NT2/D1 (cell line): ENCODE results near the gene SNHG17.
"Not testable (repeated sequence)": the region's sequence is repeated elsewhere in the genome, so short reads cannot be mapped to it uniquely, and the experiment has no call there.

Source experiments
- DNase-seq: peaks from one replicate; pipeline ENCODE4 v3.0.0-alpha.2; 2011; ENCODE audit warnings: low read depth, low spot score
- H3K27me3 ChIP-seq: 2 replicates; pipeline ENCODE4 v1.6.0; 2011; ENCODE audit warnings: mild to moderate bottlenecking; ENCODE audit not compliant: insufficient read length, insufficient read depth
- H3K36me3 ChIP-seq: 2 replicates; pipeline ENCODE4 v1.6.1; 2011; ENCODE audit warnings: mild to moderate bottlenecking, low read length, mixed read lengths; ENCODE audit not compliant: insufficient read depth, insufficient read length
- H3K4me1 ChIP-seq: 2 replicates; pipeline ENCODE4 v1.5.1; 2011; ENCODE audit not compliant: insufficient read depth, insufficient read length
- H3K4me3 ChIP-seq: 2 replicates; pipeline ENCODE4 v1.5.1; 2011; ENCODE audit warnings: low read depth; ENCODE audit not compliant: insufficient read length
- H3K9ac ChIP-seq: 2 replicates; pipeline ENCODE4 v1.6.0; 2011; ENCODE audit warnings: low read depth; ENCODE audit not compliant: insufficient read length
- H3K9me3 ChIP-seq: 2 replicates; pipeline ENCODE4 v1.5.1; 2011; ENCODE audit warnings: mild to moderate bottlenecking, low read length; ENCODE audit not compliant: insufficient read depth
- SUZ12 ChIP-seq: IDR thresholded peaks from 2 replicates; pipeline ENCODE4 v1.6.1; 2011; ENCODE audit not compliant: insufficient read length, insufficient read depth; ENCODE audit errors: extremely low read depth
- YY1 ChIP-seq: IDR thresholded peaks from 2 replicates; pipeline ENCODE4 v1.6.1; 2011; ENCODE audit not compliant: insufficient read length, insufficient read depth
- ZNF274 ChIP-seq: IDR thresholded peaks from 2 replicates; pipeline ENCODE4 v1.6.1; 2011; ENCODE audit warnings: mild to moderate bottlenecking, low read depth, low read length

SNHG17 gene

GRCh38 chr20:38386851-38387250, 48.3 kb downstream of the SNHG17 start:
- H3K9me3 ChIP-seq: no peaks in the 10 kb centered on the region
- peaks cover 1% of the 10 kb centered on the region for H3K4me1 ChIP-seq
- DNase-seq: no peak
- H3K4me3 ChIP-seq: no peak overlapping the region
- TF ChIP-seq SUZ12: no peak
- TF ChIP-seq YY1: no peak
- no peak for TF ChIP-seq ZNF274
- no peaks in the 10 kb centered on the region for H3K27me3 ChIP-seq
- no peak overlapping the region for H3K9ac ChIP-seq
- no peaks in the 10 kb centered on the region for H3K36me3 ChIP-seq

GRCh38 chr20:38386004-38386403, 49.1 kb downstream of the SNHG17 start:
- no peak overlapping the region for H3K4me3 ChIP-seq
- no peaks in the 10 kb centered on the region for H3K9me3 ChIP-seq
- no peaks in the 10 kb centered on the region for H3K36me3 ChIP-seq
- H3K27me3 ChIP-seq: no peaks in the 10 kb centered on the region
- TF ChIP-seq ZNF274 (no peak), YY1 (no peak), SUZ12 (no peak)
- H3K9ac ChIP-seq: no peak overlapping the region
- no peak for DNase-seq
- H3K4me1 ChIP-seq: peaks cover 1% of the 10 kb centered on the region

DNA sequence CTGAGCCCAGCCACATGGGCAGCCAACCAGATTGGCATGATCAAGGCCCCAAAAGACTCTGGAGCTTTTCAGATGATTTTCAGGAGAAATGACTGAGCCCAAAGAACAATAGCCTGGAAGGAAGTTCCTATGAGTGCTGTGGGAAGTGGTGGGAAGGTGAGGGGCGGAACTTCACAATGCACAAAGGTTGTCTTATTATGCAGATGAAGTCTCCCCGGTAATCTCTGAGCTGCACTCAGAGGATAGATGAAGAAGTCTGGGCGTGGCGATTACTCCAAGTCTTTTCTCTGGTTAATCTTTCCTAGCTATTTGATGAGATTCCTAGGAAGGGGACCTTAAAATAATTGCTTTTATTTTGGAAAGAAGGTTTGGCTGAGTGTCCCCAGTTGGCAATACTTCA, 52.0 kb downstream of the SNHG17 start:
- peaks cover 1% of the 10 kb centered on the region for H3K4me1 ChIP-seq
- H3K4me3 ChIP-seq: no peak overlapping the region
- no peak overlapping the region for H3K9ac ChIP-seq
- TF ChIP-seq YY1 (no peak), ZNF274 (no peak), SUZ12 (no peak)
- no peaks in the 10 kb centered on the region for H3K36me3 ChIP-seq
- DNase-seq: peak; percentile 46
- no peaks in the 10 kb centered on the region for H3K9me3 ChIP-seq
- no peaks in the 10 kb centered on the region for H3K27me3 ChIP-seq

DNA sequence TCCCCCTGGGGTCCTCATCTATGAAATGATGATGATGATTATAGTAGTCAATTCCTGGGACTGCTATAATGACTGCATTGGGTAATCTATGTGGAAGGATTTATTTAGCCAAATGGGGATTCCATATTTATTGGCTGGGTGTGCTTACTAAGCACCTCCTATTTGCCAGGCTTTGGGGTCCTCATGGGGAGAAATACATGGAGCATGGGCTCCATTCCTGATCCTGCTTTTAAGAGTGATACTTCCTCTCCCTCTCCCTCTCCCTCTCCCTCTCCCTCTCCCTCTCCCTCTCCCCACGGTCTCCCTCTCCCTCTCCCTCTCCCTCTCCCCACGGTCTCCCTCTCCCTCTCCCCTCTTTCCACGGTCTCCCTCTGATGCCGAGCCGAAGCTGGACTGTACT, 57.3 kb downstream of the SNHG17 start:
- not testable (repeated sequence) for H3K4me3 ChIP-seq, H3K36me3 ChIP-seq, H3K4me1 ChIP-seq, DNase-seq, H3K27me3 ChIP-seq, H3K9ac ChIP-seq, H3K9me3 ChIP-seq

GRCh38 chr20:38377039-38377685, 58.0 kb downstream of the SNHG17 start:
- Histone ChIP-seq H3K36me3 (no peaks in the 10 kb centered on the region), H3K4me1 (no peaks in the 10 kb centered on the region), H3K4me3 (no peak overlapping the region), H3K27me3 (no peaks in the 10 kb centered on the region), H3K9me3 (no peaks in the 10 kb centered on the region), H3K9ac (no peak overlapping the region)
- DNase-seq: no peak
- no peak for TF ChIP-seq ZNF274
- no peak for TF ChIP-seq YY1
- no peak for TF ChIP-seq SUZ12

GRCh38 chr20:38373898-38374297, 61.2 kb downstream of the SNHG17 start:
- DNase-seq: no peak
- TF ChIP-seq ZNF274 (no peak), YY1 (no peak), SUZ12 (no peak)
- Histone ChIP-seq H3K9ac (no peak overlapping the region), H3K4me1 (peaks cover 2% of the 10 kb centered on the region), H3K4me3 (no peak overlapping the region), H3K9me3 (no peaks in the 10 kb centered on the region), H3K36me3 (no peaks in the 10 kb centered on the region), H3K27me3 (no peaks in the 10 kb centered on the region)

DNA sequence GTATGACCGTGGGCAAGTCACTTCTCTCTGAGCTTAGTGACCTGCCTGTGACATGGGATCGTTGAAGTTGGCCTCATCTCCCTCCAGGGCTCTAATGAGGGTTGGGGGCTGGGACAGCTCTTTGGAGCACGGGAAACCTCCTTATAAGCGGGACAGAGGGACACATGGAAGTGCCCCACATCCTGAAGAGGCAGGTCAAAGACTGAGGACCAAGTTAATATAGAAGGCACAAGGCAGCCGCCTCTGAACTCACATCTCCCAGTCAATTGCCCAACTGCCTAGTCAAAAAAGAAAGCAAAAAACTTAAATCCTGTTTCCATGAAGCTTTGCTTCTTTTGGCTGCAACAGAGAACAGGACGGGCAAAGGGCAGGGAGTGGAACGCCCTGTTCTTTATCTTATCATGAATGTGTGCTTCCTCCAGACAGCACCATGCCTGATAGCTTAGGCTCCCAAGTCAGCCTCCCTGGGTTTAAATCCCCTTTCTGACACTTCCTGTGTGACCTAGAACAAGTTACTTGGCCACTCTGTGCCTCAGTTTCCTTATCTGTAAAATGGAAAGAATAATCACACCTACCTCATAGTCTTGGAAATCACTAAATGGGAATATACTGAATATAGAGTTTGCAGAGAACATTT, 61.8 kb downstream of the SNHG17 start:
- Histone ChIP-seq H3K4me3 (no peak overlapping the region), H3K9me3 (no peaks in the 10 kb centered on the region), H3K9ac (no peak overlapping the region), H3K27me3 (no peaks in the 10 kb centered on the region), H3K36me3 (no peaks in the 10 kb centered on the region), H3K4me1 (peaks cover 2% of the 10 kb centered on the region)
- no peak for DNase-seq
- TF ChIP-seq ZNF274: no peak
- no peak for TF ChIP-seq YY1

DNA sequence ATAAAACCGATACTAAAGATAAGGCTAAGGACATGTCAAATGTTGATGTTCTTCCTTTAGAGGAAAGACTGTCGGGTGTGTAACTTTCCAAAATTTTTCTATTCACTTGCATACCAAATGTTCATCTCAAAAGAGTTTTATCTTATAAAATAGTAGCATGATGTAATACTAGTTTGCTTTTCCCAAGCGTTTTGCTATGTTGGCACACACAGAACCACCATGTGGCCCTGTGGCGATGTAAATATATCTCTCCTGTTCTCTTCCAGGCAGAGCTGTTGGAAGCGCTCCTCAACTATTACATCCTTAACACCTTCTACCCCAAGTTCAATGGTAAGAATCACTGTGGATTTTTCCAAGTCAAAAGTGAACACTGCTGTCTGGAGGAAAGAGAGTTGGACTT, 62.3 kb downstream of the SNHG17 start:
- Histone ChIP-seq H3K9me3 (no peaks in the 10 kb centered on the region), H3K36me3 (no peaks in the 10 kb centered on the region), H3K4me1 (peaks cover 2% of the 10 kb centered on the region), H3K27me3 (no peaks in the 10 kb centered on the region), H3K9ac (no peak overlapping the region), H3K4me3 (no peak overlapping the region)
- no peak for DNase-seq
- TF ChIP-seq ZNF274: no peak
- no peak for TF ChIP-seq YY1
- no peak for TF ChIP-seq SUZ12
